GM23338 (cell line): ENCODE measurements around the gene KLK15.

Source experiments
- CREB1 ChIP-seq: fragments of 250-450 bp; sonication (Bioruptor Pico); IDR thresholded peaks from 2 replicates; pipeline ENCODE4 v1.5.0; 2020; ENCODE audit warnings: low read depth, mild to moderate bottlenecking, moderate library complexity
- CTCF ChIP-seq, 2 experiments: fragments of 200-600 bp in 1 of 2; sonication (generic) in 1 of 2; conservative IDR thresholded peaks; 2 replicates each; pipeline versions ENCODE4 v1.5.1 to v1.6.1; 2016 to 2017; ENCODE audit warnings: antibody characterized with exemption in 2 of 2, low read depth in 2 of 2, mild to moderate bottlenecking in 2 of 2, moderate library complexity in 1 of 2
- ETS1 ChIP-seq: IDR thresholded peaks from 2 replicates; pipeline ENCODE4 v1.6.1; 2016; ENCODE audit warnings: antibody characterized with exemption
- EZH2 ChIP-seq: fragments of 200-600 bp; sonication (generic); IDR thresholded peaks from one replicate; pipeline ENCODE4 v1.8.0; 2017; ENCODE audit warnings: antibody characterized with exemption, mild to moderate bottlenecking, low read depth; ENCODE audit not compliant: unreplicated experiment
- EZH2phosphoT487 ChIP-seq: fragments of 200-600 bp; sonication (generic); IDR thresholded peaks from one replicate; pipeline ENCODE4 v1.8.1; 2018; ENCODE audit warnings: antibody characterized with exemption; ENCODE audit not compliant: unreplicated experiment
- JUNB ChIP-seq: IDR thresholded peaks from one replicate; pipeline ENCODE4 v1.6.1; 2016; ENCODE audit warnings: antibody characterized with exemption; ENCODE audit not compliant: unreplicated experiment
- POLR2AphosphoS5 ChIP-seq: IDR thresholded peaks from 2 replicates; pipeline ENCODE4 v1.6.1; 2016; ENCODE audit warnings: antibody characterized with exemption, low read depth
- REST ChIP-seq: IDR thresholded peaks from one replicate; pipeline ENCODE4 v1.6.1; 2018; ENCODE audit warnings: antibody characterized with exemption; ENCODE audit not compliant: unreplicated experiment
- STAT1 ChIP-seq: IDR thresholded peaks from one replicate; pipeline ENCODE4 v1.6.1; 2016; ENCODE audit warnings: antibody characterized with exemption; ENCODE audit not compliant: unreplicated experiment
- ZNF114 ChIP-seq: fragments of 250-450 bp; sonication (Bioruptor Pico); IDR thresholded peaks from 2 replicates; pipeline ENCODE4 v1.5.0; 2020; ENCODE audit warnings: mild to moderate bottlenecking, moderate library complexity
- ZNF331 ChIP-seq: fragments of 250-450 bp; sonication (Bioruptor Pico); IDR thresholded peaks from 2 replicates; pipeline ENCODE4 v1.5.0; 2020; ENCODE audit warnings: low read depth, mild to moderate bottlenecking, moderate library complexity
- ZNF462 ChIP-seq: fragments of 250-450 bp; sonication (Bioruptor Pico); IDR thresholded peaks from 2 replicates; pipeline ENCODE4 v1.5.0; 2020; ENCODE audit warnings: mild to moderate bottlenecking, moderate library complexity

GRCh38 chr19:50830266-50831025 lies 2.9 kb downstream of the KLK15 start:
- no peak for TF ChIP-seq CTCF (conservative IDR thresholded peaks at IDR 0.05; ENCODE audit: low read depth in 2 of 2)
- TF ChIP-seq EZH2: no peak
- TF ChIP-seq EZH2phosphoT487: no peak
- TF ChIP-seq ETS1: no peak
- no peak for TF ChIP-seq POLR2AphosphoS5
- no peak for TF ChIP-seq CREB1 (CRISPR knock-in tag)
- no peak for TF ChIP-seq REST
- TF ChIP-seq ZNF462 (CRISPR knock-in tag): no peak
- TF ChIP-seq JUNB: no peak
- no peak for TF ChIP-seq STAT1
- no peak for TF ChIP-seq ZNF114 (CRISPR knock-in tag)
- TF ChIP-seq ZNF331: no peak
